HCT116 (cell line): ENCODE data around the gene EPGN. TPM values are rescaled to one million over a fixed set of nuclear protein-coding genes. Genes with fewer than 3 reads are reported as not detected.

Experiments used
- ATAC-seq: fragments of 200-7000 bp; cut with Tn5 transposase; 2 replicates; pipeline ENCODE4 v1.9.1; 2020; ENCODE audit warnings: mild to moderate bottlenecking, moderate library complexity
- BruUV-seq: library from RNA; stranded (reverse); fragments of 400-500 nt; replicated peaks from 2 replicates; lab custom pipeline; 2021; lab: Mats Ljungman, UMichigan
- CTCF ChIA-PET: fragments of 300-600 bp; sonication (Branson Sonifier 250); formaldehyde crosslinking; loops from one replicate; lab custom pipeline; 2021; ENCODE audit warnings: antibody characterized with exemption; lab: Charles Lee
- POLR2A ChIA-PET: fragments of 300-600, 350-600 bp; sonication (Branson Sonifier 250); formaldehyde crosslinking; loops from one replicate; lab custom pipeline; 2021; ENCODE audit warnings: antibody characterized with exemption; lab: Charles Lee
- RAD21 ChIA-PET, 2 experiments: fragments of 300-600 bp; sonication (Branson Sonifier 250); formaldehyde crosslinking; loops; one replicate each; lab custom pipeline; 2023; ENCODE audit warnings: low total read pairs in 2 of 2; ENCODE audit not compliant: uncharacterized antibody in 2 of 2, unreplicated experiment in 2 of 2, low non-redundant PET in 1 of 2; lab: Charles Lee
- DNase-seq: peaks from one replicate; pipeline ENCODE4 v3.0.0-alpha.2; 2010; ENCODE audit warnings: low read depth, low spot score
- H2AFZ ChIP-seq: fragments of 200-600 bp; shearing (Covaris generic), sonication (generic); 2 replicates; pipeline ENCODE4 v1.6.1; 2017; ENCODE audit warnings: low read depth, mixed run types, mixed read lengths, antibody characterized with exemption, low read length; ENCODE audit not compliant: poor library complexity, severe bottlenecking
- H3K27ac ChIP-seq: 2 replicates; pipeline ENCODE4 v1.5.1; 2012; ENCODE audit warnings: low read depth, low read length
- H3K27me3 ChIP-seq: fragments of 200-600 bp; sonication (generic); 2 replicates; pipeline ENCODE4 v1.6.1; 2016; ENCODE audit warnings: mixed run types, low read length, mixed read lengths; ENCODE audit not compliant: insufficient read depth
- H3K36me3 ChIP-seq, 2 experiments: fragments of 200-500 bp in 1 of 2; fragments of 200-600 bp in 1 of 2; sonication (Bioruptor generic) in 1 of 2; sonication (generic) in 1 of 2; 2 replicates each; pipeline versions ENCODE4 v1.5.1 to v1.6.1; 2014 to 2016; ENCODE audit warnings: low read length in 2 of 2, inconsistent platforms in 1 of 2, mixed read lengths in 1 of 2, mixed run types in 1 of 2; ENCODE audit not compliant: insufficient read depth in 2 of 2, control insufficient read depth in 1 of 2
- H3K4me1 ChIP-seq, 2 experiments: fragments of 200-600 bp in 1 of 2; sonication (generic) in 1 of 2; 2 replicates each; pipeline versions ENCODE4 v1.5.1 to v1.6.1; 2012 to 2017; ENCODE audit warnings: low read length in 2 of 2, inconsistent platforms in 1 of 2, mild to moderate bottlenecking in 1 of 2, mixed read lengths in 1 of 2, mixed run types in 1 of 2, moderate library complexity in 1 of 2; ENCODE audit not compliant: insufficient read depth in 2 of 2, control insufficient read depth in 1 of 2
- H3K4me2 ChIP-seq: fragments of 200-600 bp; sonication (generic); 2 replicates; pipeline ENCODE4 v1.6.1; 2017; ENCODE audit warnings: mixed run types, low read length, mixed read lengths
- H3K4me3 ChIP-seq, 2 experiments: fragments of 200-600 bp in 1 of 2; sonication (generic) in 1 of 2; replicated peaks in 1 of 2; 2 replicates each; pipeline ENCODE4 v1.5.1; 2011 to 2016; ENCODE audit warnings: low read length in 2 of 2, control low read depth in 1 of 2, low read depth in 1 of 2, mild to moderate bottlenecking in 1 of 2, mixed read lengths in 1 of 2, mixed run types in 1 of 2
- H3K79me2 ChIP-seq: fragments of 200-600 bp; sonication (generic); 2 replicates; pipeline ENCODE4 v1.6.1; 2017; ENCODE audit warnings: mild to moderate bottlenecking, mixed run types, low read length, moderate library complexity, mixed read lengths; ENCODE audit not compliant: insufficient read depth
- H3K9ac ChIP-seq: fragments of 200-600 bp; sonication (generic); 2 replicates; pipeline ENCODE4 v1.6.1; 2016; ENCODE audit warnings: low read length, mixed read lengths
- H3K9me2 ChIP-seq: fragments of 200-600 bp; sonication (generic), shearing (Covaris generic); 2 replicates; pipeline ENCODE4 v1.6.1; 2017; ENCODE audit warnings: mixed run types, mild to moderate bottlenecking, moderate library complexity; ENCODE audit not compliant: insufficient read depth
- H3K9me3 ChIP-seq, 2 experiments: fragments of 200-500 bp in 1 of 2; fragments of 200-600 bp in 1 of 2; sonication (Bioruptor generic) in 1 of 2; sonication (generic) in 1 of 2; 2 replicates each; pipeline ENCODE4 v1.6.1; 2014 to 2017; ENCODE audit warnings: low read length in 2 of 2, mixed read lengths in 2 of 2, inconsistent platforms in 1 of 2, low read depth in 1 of 2, mild to moderate bottlenecking in 1 of 2, mixed run types in 1 of 2, moderate library complexity in 1 of 2; ENCODE audit not compliant: control insufficient read depth in 1 of 2, insufficient read depth in 1 of 2
- H4K20me1 ChIP-seq: fragments of 200-600 bp; sonication (generic), shearing (Covaris generic); 2 replicates; pipeline ENCODE4 v1.6.1; 2017; ENCODE audit warnings: mixed run types, mild to moderate bottlenecking, moderate library complexity; ENCODE audit not compliant: insufficient read depth
- CBX3 ChIP-seq: IDR thresholded peaks from 2 replicates; pipeline ENCODE4 v1.6.1; 2012; ENCODE audit warnings: low read depth
- CEBPB ChIP-seq: IDR thresholded peaks from 2 replicates; pipeline ENCODE4 v1.6.1; 2012; ENCODE audit warnings: low read depth
- ELF1 ChIP-seq: IDR thresholded peaks from 2 replicates; pipeline ENCODE4 v1.6.1; 2012; ENCODE audit warnings: low read depth, borderline replicate concordance
- EZH2phosphoT487 ChIP-seq: fragments of 200-600 bp; IDR thresholded peaks from 2 replicates; pipeline ENCODE4 v1.6.1; 2018; ENCODE audit warnings: antibody characterized with exemption, borderline replicate concordance
- JUND ChIP-seq: IDR thresholded peaks from 2 replicates; pipeline ENCODE4 v1.6.1; 2012
- POLR2A ChIP-seq: IDR thresholded peaks from 2 replicates; pipeline ENCODE4 v1.7.0; 2011; ENCODE audit warnings: borderline replicate concordance; ENCODE audit not compliant: insufficient read depth, insufficient read length; ENCODE audit errors: extremely low read depth
- RAD21 ChIP-seq: IDR thresholded peaks from 2 replicates; pipeline ENCODE4 v1.6.1; 2012; ENCODE audit warnings: low read depth, mild to moderate bottlenecking
- SP1 ChIP-seq: IDR thresholded peaks from 2 replicates; pipeline ENCODE4 v1.6.1; 2012; ENCODE audit warnings: low read depth
- SRF ChIP-seq: IDR thresholded peaks from 2 replicates; pipeline ENCODE4 v1.6.1; 2012; ENCODE audit warnings: low read depth
- TCF7L2 ChIP-seq: IDR thresholded peaks from 2 replicates; pipeline ENCODE4 v1.7.0; 2011; ENCODE audit warnings: borderline replicate concordance, inconsistent platforms; ENCODE audit not compliant: insufficient read depth, insufficient read length; ENCODE audit errors: extremely low read depth
- YY1 ChIP-seq: IDR thresholded peaks from 2 replicates; pipeline ENCODE4 v1.6.1; 2011; ENCODE audit warnings: low read length, low read depth, moderate library complexity, mild to moderate bottlenecking; ENCODE audit not compliant: insufficient replicate concordance; ENCODE audit errors: extremely low read depth
- ZNF274 ChIP-seq: fragments of 200-500 bp; sonication (Bioruptor generic); IDR thresholded peaks from 2 replicates; pipeline ENCODE4 v1.6.1; 2014; ENCODE audit warnings: mild to moderate bottlenecking, low read depth, low read length, inconsistent platforms
- intact Hi-C: fragments of 100-400 bp; cut with micrococcal nuclease; formaldehyde crosslinking; loops from 2 replicates; pipeline ENCODE4 v1.10.0; 2022
- total RNA-seq: library from RNA; stranded (reverse); gene quantifications from one replicate; pipeline ENCODE4 v1.2.1, GENCODE V29; 2021; ENCODE audit not compliant: unreplicated experiment
- TF ChIP-seq, protein P1 (sequence below): IDR thresholded peaks from 2 replicates; pipeline ENCODE4 v1.6.1; 2012
- TF ChIP-seq, protein P2 (sequence below): IDR thresholded peaks from 2 replicates; pipeline ENCODE4 v1.6.1; 2012
- TF ChIP-seq, protein P3 (sequence below): IDR thresholded peaks from 2 replicates; pipeline ENCODE4 v1.6.1; 2012; ENCODE audit warnings: low read depth
- TF ChIP-seq, protein P4 (sequence below): IDR thresholded peaks from 2 replicates; pipeline ENCODE4 v1.6.1; 2011; ENCODE audit warnings: mild to moderate bottlenecking, low read length, moderate library complexity; ENCODE audit not compliant: insufficient replicate concordance; ENCODE audit errors: extremely low read depth

EPGN gene
- total RNA-seq, 1 experiment from 2014 or later = 1.5 TPM

DNA sequence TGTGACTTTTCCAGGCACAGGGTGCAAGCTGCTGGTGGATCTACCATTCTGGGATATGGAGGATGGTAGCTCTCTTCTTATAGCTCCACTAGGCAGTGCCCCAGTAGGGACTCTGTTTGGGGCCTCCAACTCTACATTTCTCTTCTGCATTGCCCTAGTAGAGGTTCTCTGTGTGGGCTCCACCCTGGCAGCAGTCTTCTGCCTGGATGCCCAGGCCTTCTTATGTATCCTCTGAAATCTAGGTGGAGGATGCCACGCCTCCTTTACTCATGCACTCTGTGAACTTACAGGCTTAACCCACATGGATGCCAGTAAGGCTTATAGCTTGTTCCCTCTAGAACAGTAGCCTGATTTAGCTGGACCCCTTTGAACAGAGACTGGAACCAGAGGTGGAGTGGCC, 35.8 kb downstream of the EPGN start:
- Histone ChIP-seq H3K9me3 (peaks cover 0 to 6% of the 10 kb centered on the region in 2 experiments; a peak in 2 of 4 replicates), H3K4me2 (no peak overlapping the region), H3K27ac (no peak overlapping the region), H3K9ac (no peak overlapping the region), H3K4me3 (no peak overlapping the region), H3K27me3 (no peaks in the 10 kb centered on the region), H3K9me2 (no peaks in the 10 kb centered on the region), H3K4me1 (no peaks in the 10 kb centered on the region), H4K20me1 (no peaks in the 10 kb centered on the region), H3K36me3 (no peaks in the 10 kb centered on the region), H2AFZ (no peak overlapping the region), H3K79me2 (no peaks in the 10 kb centered on the region)
- POLR2A ChIA-PET = no interaction called here
- BruUV-seq = no TSS peak
- no peak for TF ChIP-seq RAD21
- TF ChIP-seq, protein P1, sequence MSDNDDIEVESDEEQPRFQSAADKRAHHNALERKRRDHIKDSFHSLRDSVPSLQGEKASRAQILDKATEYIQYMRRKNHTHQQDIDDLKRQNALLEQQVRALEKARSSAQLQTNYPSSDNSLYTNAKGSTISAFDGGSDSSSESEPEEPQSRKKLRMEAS = no peak
- no peak for TF ChIP-seq POLR2A
- no peak for TF ChIP-seq ELF1
- TF ChIP-seq CEBPB = no peak
- TF ChIP-seq SP1 = no peak
- TF ChIP-seq CBX3 = no peak
- no peak for TF ChIP-seq ZNF274
- TF ChIP-seq SRF = no peak
- TF ChIP-seq YY1 = no peak
- TF ChIP-seq, protein P2, sequence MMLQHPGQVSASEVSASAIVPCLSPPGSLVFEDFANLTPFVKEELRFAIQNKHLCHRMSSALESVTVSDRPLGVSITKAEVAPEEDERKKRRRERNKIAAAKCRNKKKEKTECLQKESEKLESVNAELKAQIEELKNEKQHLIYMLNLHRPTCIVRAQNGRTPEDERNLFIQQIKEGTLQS = no peak
- TF ChIP-seq TCF7L2 = no peak
- TF ChIP-seq, protein P3, sequence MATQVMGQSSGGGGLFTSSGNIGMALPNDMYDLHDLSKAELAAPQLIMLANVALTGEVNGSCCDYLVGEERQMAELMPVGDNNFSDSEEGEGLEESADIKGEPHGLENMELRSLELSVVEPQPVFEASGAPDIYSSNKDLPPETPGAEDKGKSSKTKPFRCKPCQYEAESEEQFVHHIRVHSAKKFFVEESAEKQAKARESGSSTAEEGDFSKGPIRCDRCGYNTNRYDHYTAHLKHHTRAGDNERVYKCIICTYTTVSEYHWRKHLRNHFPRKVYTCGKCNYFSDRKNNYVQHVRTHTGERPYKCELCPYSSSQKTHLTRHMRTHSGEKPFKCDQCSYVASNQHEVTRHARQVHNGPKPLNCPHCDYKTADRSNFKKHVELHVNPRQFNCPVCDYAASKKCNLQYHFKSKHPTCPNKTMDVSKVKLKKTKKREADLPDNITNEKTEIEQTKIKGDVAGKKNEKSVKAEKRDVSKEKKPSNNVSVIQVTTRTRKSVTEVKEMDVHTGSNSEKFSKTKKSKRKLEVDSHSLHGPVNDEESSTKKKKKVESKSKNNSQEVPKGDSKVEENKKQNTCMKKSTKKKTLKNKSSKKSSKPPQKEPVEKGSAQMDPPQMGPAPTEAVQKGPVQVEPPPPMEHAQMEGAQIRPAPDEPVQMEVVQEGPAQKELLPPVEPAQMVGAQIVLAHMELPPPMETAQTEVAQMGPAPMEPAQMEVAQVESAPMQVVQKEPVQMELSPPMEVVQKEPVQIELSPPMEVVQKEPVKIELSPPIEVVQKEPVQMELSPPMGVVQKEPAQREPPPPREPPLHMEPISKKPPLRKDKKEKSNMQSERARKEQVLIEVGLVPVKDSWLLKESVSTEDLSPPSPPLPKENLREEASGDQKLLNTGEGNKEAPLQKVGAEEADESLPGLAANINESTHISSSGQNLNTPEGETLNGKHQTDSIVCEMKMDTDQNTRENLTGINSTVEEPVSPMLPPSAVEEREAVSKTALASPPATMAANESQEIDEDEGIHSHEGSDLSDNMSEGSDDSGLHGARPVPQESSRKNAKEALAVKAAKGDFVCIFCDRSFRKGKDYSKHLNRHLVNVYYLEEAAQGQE = no peak
- TF ChIP-seq, protein P4, sequence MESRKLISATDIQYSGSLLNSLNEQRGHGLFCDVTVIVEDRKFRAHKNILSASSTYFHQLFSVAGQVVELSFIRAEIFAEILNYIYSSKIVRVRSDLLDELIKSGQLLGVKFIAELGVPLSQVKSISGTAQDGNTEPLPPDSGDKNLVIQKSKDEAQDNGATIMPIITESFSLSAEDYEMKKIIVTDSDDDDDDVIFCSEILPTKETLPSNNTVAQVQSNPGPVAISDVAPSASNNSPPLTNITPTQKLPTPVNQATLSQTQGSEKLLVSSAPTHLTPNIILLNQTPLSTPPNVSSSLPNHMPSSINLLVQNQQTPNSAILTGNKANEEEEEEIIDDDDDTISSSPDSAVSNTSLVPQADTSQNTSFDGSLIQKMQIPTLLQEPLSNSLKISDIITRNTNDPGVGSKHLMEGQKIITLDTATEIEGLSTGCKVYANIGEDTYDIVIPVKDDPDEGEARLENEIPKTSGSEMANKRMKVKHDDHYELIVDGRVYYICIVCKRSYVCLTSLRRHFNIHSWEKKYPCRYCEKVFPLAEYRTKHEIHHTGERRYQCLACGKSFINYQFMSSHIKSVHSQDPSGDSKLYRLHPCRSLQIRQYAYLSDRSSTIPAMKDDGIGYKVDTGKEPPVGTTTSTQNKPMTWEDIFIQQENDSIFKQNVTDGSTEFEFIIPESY = no peak
- no peak for TF ChIP-seq EZH2phosphoT487
- no peak for TF ChIP-seq JUND
- no peak for ATAC-seq
- CTCF ChIA-PET = no interaction called here
- RAD21 ChIA-PET = no interaction called here
- no peak for DNase-seq
- intact Hi-C loops = no loop called here
